ENCODE data around the gene ZNF552. TPM values are rescaled to one million over a fixed set of nuclear protein-coding genes. Genes with fewer than 3 reads are reported as not detected.
"Not testable (repeated sequence)": the region's sequence is repeated elsewhere in the genome, so short reads cannot be mapped to it uniquely, and the experiment has no call there.

Gene ZNF552
- total RNA-seq, 1 experiment from 2014 or later = 3.5 TPM

DNA sequence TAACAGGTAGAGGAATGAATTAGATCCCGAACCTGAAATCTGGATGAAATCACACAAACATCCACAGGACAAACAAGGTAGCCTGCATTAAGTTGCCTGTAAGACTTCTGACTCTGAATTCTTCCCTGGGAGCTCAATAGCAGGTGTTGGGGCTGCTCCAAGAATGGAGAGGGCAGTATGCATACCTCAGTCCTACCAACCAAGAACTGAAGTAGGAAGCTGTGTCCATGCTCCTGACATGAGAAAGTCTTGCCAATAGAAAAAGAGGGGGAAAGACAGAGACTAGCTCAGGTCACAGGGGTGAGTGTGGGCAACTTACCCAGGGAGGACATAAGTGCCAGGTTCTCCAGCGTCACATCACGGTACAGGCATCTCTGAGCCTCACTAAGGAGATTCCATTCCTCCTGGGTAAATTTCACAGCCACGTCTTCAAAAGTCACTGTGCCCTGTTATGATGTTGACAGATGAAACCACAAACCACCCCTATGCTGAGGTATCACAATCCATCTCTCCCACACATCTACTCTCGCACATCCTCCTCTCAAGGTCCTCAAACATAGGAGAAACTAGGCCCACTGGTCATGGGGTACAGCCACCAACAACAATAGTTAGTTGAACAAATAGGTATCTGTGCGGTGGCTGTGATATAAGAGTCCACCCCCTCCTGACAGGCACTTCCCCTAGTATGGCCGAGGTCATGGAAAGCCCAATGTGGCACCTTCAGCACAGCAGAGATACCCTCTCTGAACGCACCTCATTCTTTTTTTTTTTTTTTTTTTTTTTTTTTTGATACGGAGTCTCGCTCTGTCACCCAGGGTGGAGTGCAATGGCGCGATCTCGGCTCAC lies 1.5 kb downstream of the ZNF552 start:
- not testable (repeated sequence) for H3K4me1 ChIP-seq (replicated peaks); H3K9me3 ChIP-seq (replicated peaks); DNase-seq (ENCODE audit: low read depth in 1 of 2, low spot score in 2 of 2); H3K27ac ChIP-seq; H3K27me3 ChIP-seq (replicated peaks); H3K36me3 ChIP-seq; H3K4me3 ChIP-seq

DNA sequence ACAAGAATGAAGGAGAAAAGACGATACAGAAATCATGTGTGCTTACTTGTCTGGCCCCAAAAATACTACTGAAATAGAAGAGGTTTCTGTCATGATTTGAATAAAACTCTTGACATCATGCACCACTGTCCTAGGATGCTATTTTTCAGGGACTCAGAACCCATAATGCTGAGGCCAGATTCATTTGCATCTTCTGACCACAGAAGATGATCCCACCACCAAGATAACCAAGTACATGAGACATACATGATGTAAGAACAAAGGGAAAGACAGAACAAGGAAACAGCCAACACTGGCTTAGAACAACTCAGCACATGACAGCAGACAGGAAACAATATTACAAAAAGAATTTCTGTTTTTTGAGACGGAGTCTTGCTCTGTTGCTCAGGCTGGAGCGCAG lies 2.5 kb downstream of the ZNF552 start:
- peaks cover 11% of the 10 kb centered on the region for H3K36me3 ChIP-seq
- H3K9me3 ChIP-seq (replicated peaks) = no peaks in the 10 kb centered on the region
- no peak overlapping the region for H3K27ac ChIP-seq
- H3K27me3 ChIP-seq (replicated peaks) = no peaks in the 10 kb centered on the region
- no peak for DNase-seq (ENCODE audit: low read depth in 1 of 2, low spot score in 2 of 2)
- H3K4me3 ChIP-seq = no peak overlapping the region
- H3K4me1 ChIP-seq (replicated peaks) = peaks cover 5% of the 10 kb centered on the region

DNA sequence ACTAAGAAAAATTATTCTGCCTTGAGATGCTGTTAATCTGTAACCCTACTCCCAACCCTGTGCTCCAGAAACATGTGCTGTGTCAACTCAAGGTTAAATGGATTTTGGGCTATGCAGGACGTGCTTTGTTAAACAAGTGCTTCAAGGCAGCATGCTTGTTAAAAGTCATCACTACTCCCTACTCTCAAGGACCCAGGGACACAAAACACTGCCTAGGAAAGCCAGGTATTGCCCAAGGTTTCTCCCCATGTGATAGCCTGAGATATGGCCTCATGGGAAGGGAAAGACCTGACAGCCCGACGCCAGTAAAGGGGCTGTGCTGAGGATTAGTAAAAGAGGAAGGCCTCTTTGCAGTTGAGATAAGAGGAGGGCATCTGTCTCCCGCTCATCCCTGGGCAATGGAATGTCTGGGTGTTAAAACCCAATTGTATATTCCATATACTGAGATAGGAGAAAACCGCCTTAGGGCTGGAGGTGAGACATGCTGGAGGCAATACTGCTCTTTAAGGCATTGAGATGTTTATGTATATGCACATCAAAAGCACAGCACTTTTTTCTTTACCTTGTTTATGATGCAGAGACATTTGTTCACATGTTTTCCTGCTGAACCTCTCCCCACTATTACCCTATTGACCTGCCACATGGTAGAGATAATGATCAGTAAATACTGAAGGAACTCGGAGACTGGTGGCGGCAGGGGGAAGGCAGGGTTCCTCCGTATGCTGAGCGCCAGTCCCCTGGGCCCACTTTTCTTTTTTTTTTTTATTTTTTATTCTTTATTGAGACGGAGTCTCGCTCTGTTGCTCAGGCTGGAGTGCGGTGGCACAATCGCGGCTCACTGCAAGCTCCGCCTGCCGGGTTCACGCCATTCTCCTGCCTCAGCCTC lies 4.1 kb downstream of the ZNF552 start:
- peaks cover 13% of the 10 kb centered on the region for H3K36me3 ChIP-seq
- not testable (repeated sequence) for DNase-seq (ENCODE audit: low read depth in 1 of 2, low spot score in 2 of 2); H3K27ac ChIP-seq; H3K9me3 ChIP-seq (replicated peaks); H3K4me3 ChIP-seq; H3K27me3 ChIP-seq (replicated peaks); H3K4me1 ChIP-seq (replicated peaks)

DNA sequence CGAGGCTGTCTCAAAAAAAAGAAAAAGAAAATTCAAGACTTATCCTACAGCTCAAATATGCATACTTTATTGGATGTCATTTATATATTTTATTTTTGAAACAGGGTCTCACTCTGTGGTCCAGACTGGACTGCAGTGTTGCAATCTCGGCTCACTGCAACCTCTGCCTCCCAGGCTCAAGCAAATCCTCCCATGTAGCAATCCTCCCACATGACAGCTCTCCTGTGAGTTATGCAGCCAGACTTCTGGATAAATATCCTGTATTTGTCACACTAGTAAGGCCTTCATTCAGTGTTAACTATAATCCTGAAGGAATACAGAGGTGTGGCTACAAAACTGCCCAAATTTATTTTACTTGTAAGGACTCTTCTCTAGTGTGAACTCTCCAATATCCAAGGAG lies 7.2 kb downstream of the ZNF552 start:
- no peak overlapping the region for H3K27ac ChIP-seq
- no peak for DNase-seq (ENCODE audit: low read depth in 1 of 2, low spot score in 2 of 2)
- H3K9me3 ChIP-seq (replicated peaks) = no peaks in the 10 kb centered on the region
- no peaks in the 10 kb centered on the region for H3K27me3 ChIP-seq (replicated peaks)
- H3K36me3 ChIP-seq = peaks cover 11% of the 10 kb centered on the region
- H3K4me3 ChIP-seq = no peak overlapping the region
- H3K4me1 ChIP-seq (replicated peaks) = peaks cover 8% of the 10 kb centered on the region

DNA sequence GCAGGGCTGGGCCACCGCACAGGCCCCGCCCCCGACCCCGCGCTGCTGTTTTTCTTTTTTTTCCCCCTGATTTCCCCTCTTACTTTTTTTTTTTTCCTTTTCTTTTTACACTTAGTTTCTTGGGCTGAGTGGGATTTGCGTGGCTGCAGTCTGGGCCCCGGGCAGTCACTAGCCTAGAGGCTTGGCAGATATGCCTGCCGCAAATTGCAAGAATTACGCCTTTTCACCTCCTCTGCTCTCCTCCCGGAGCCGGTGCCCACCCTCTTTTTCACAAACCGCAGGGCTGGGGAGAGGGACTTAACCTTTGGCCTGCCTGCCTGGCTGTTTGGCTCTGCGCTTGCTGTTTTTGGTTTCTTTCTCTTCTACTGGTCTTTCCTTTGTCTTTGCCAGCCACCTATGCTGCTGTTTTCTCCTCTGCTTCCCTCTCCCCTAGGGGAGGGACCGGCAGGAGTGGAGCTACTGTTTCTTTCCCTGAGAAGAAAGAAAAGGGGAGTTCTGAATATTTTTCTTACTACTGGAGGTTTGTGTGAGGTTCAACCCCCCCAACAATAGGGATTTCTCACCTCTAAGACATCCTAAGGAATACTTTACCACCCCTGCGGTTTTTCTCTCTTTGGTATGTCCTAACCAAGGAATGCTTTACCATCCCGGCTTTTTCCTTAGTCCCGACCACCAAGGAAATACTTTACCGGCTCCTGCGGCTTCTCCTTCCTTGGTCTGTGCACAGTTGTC lies 11.0 kb downstream of the ZNF552 start:
- Histone ChIP-seq H3K36me3 (peaks cover 21% of the 10 kb centered on the region), H3K27ac (peak overlapping the region; percentile 80), H3K9me3 (replicated peaks) (no peaks in the 10 kb centered on the region), H3K4me3 (peak overlapping the region; percentile 46), H3K27me3 (replicated peaks) (no peaks in the 10 kb centered on the region), H3K4me1 (replicated peaks) (peaks cover 14% of the 10 kb centered on the region)
- DNase-seq (ENCODE audit: low read depth in 1 of 2, low spot score in 2 of 2) = peak; percentile 82 to 93

DNA sequence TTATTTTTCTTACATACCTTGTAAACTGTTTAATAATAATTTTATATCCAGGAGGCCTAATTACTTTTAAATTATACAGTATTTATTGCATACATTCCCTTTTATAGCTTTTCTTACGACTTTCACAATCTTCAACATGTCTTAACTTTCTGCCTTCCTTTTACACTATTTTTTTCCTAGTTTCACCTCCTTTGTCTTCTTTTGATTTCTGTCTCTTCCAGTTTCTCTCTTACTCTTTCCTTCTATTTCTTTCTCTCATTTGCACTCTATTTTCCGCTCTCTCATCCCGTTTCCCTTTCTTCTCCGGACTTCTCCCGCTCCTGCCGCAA lies 11.5 kb downstream of the ZNF552 start:
- Histone ChIP-seq H3K4me1 (replicated peaks) (peaks cover 14% of the 10 kb centered on the region), H3K9me3 (replicated peaks) (no peaks in the 10 kb centered on the region), H3K4me3 (peak overlapping the region; percentile 46), H3K36me3 (peaks cover 18% of the 10 kb centered on the region), H3K27ac (peak overlapping the region; percentile 80), H3K27me3 (replicated peaks) (no peaks in the 10 kb centered on the region)
- DNase-seq (ENCODE audit: low read depth in 1 of 2, low spot score in 2 of 2) = no peak

DNA sequence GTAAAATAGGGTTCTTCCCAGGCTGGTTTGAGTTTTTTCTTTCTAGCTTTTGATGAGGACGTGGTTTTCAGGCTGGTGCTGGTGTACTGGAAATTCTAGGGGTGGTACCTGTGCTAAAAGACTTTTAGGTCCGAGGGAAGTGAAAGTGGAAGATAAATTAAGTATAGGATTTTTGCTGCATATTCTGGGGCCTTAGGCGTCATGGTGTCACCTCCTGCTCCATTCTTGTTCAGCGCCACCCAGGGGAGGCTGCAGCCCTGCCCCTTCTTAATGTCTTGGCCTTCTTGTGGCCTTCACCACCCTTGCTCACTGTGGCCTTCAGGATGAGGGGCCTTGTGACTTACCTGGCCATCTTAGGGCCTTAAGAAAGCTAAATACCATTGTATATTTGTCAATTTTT lies 12.4 kb downstream of the ZNF552 start:
- Histone ChIP-seq H3K4me1 (replicated peaks) (peaks cover 14% of the 10 kb centered on the region), H3K36me3 (peaks cover 16% of the 10 kb centered on the region), H3K27ac (no peak overlapping the region), H3K27me3 (replicated peaks) (no peaks in the 10 kb centered on the region), H3K9me3 (replicated peaks) (no peaks in the 10 kb centered on the region), H3K4me3 (no peak overlapping the region)
- no peak for DNase-seq (ENCODE audit: low read depth in 1 of 2, low spot score in 2 of 2)

DNA sequence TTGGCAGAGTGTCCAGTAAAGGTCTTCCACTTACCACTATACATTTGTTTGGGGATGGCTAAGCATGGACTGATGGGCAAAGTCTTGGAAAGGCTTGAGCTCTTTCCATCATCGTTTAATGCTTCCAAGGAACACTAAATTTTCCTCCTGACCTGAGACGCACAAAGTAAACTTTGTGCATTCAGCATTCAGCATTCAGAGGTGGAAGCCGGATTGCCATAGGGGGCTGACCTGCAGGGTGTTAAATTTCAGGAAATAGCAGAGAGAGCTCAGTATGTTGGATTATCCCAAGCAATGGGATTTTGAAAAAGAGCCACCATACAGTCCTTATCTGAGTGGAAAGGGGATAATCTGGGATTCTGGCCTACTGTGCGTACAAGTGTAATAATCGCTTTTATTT lies 14.0 kb downstream of the ZNF552 start:
- Histone ChIP-seq H3K27me3 (replicated peaks) (no peaks in the 10 kb centered on the region), H3K4me1 (replicated peaks) (peaks cover 14% of the 10 kb centered on the region), H3K9me3 (replicated peaks) (no peaks in the 10 kb centered on the region), H3K27ac (no peak overlapping the region), H3K36me3 (peaks cover 17% of the 10 kb centered on the region), H3K4me3 (no peak overlapping the region)
- no peak for DNase-seq (ENCODE audit: low read depth in 1 of 2, low spot score in 2 of 2)

DNA sequence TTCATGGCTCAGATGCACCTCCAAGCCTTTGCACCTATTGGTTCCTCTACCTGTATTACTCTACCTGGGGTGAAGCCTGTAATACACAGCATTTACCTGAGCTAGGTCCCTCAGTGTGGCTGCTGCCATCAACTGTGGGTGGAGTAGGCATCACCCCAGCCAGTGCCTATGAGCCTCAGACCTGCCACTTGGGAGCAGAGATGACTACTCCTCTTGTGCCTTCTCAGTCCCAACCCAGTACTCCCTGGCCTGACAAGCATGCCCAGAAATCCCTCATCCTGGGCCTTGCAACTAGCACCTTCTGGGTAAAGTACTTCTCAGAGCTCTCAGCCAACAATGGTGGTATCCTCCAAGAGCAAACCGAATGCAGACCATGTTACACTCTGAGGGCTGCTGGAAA lies 18.1 kb downstream of the ZNF552 start:
- H3K36me3 ChIP-seq = peaks cover 33% of the 10 kb centered on the region
- H3K27me3 ChIP-seq (replicated peaks); H3K4me3 ChIP-seq; H3K9me3 ChIP-seq (replicated peaks); H3K27ac ChIP-seq; DNase-seq (ENCODE audit: low read depth in 1 of 2, low spot score in 2 of 2); H3K4me1 ChIP-seq (replicated peaks): not testable (repeated sequence)

DNA sequence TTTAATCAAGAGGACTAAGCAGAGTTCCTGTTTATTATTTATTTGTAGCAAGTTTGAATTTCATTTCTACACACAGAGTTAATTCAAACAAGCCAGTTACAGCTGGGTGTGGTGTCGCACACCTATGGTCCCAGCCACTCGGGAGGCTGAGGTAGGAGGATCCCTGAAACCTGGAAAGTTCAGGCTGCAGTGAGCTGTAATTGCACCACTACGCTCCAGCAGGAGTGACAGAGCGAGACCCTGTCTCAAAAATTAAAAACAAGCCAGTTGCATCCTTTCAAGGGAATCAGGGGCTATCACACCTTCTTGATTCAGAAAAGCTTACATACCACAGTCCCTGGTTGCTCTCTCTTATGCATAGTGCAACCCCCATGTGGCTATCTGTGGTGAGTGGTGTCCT lies 25.4 kb downstream of the ZNF552 start:
- Histone ChIP-seq H3K4me3 (no peak overlapping the region), H3K27ac (no peak overlapping the region), H3K9me3 (replicated peaks) (peaks cover 34% of the 10 kb centered on the region), H3K36me3 (peaks cover 69% of the 10 kb centered on the region), H3K27me3 (replicated peaks) (no peaks in the 10 kb centered on the region), H3K4me1 (replicated peaks) (no peaks in the 10 kb centered on the region)
- DNase-seq (ENCODE audit: low read depth in 1 of 2, low spot score in 2 of 2) = no peak

DNA sequence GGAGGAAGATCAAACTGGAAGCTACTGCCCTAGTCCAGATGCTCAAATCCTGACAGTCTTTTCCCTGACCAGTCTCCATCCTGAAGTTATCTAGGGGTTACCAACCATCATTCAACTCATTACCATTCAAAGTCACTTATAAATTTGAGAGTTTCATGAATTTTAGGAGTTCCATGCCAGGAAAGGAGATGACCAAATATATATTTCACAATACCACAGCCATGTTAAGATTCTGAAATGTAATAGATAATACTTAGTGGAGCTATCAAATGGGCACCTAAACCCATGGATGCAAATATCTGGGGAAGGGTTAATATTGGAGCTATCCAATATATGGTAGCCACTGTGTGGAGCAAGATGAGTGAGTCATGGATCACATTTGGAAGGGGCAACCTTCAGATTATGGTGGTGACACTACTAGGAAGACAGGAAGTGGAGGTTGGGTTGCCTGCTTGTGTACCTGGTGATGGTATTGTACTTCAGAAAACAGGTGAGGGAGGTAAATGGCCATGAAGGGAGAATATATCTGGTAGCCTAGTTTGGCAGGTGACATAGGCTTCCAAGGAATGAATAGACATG lies 26.5 kb downstream of the ZNF552 start:
- no peaks in the 10 kb centered on the region for H3K27me3 ChIP-seq (replicated peaks)
- no peak for DNase-seq (ENCODE audit: low read depth in 1 of 2, low spot score in 2 of 2)
- peaks cover 72% of the 10 kb centered on the region for H3K36me3 ChIP-seq
- no peak overlapping the region for H3K4me3 ChIP-seq
- no peak overlapping the region for H3K27ac ChIP-seq
- peaks cover 36% of the 10 kb centered on the region for H3K9me3 ChIP-seq (replicated peaks)
- no peaks in the 10 kb centered on the region for H3K4me1 ChIP-seq (replicated peaks)

DNA sequence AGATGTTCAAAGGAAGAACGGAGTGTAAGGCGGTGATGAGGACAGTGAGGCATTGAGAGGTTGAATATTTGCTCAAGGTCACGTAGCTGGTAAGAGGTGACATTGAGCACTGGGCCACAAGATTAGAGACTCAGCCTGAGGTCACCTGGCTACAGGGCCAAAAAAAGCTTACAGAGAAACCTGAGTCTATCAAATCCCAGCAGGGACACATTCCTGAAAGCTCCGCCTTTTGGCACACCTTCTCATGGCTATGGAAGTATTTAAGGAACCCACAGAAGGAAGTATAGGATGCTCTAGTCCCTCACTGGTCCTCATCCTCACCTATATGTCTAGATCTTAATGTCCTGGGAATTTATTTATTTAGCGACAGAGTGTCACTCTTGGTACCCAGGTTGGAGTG lies 27.8 kb downstream of the ZNF552 start:
- H3K27ac ChIP-seq = no peak overlapping the region
- DNase-seq (ENCODE audit: low read depth in 1 of 2, low spot score in 2 of 2) = no peak
- H3K27me3 ChIP-seq (replicated peaks) = no peaks in the 10 kb centered on the region
- H3K4me1 ChIP-seq (replicated peaks) = no peaks in the 10 kb centered on the region
- no peak overlapping the region for H3K4me3 ChIP-seq
- peaks cover 74% of the 10 kb centered on the region for H3K36me3 ChIP-seq
- H3K9me3 ChIP-seq (replicated peaks) = peaks cover 37% of the 10 kb centered on the region

DNA sequence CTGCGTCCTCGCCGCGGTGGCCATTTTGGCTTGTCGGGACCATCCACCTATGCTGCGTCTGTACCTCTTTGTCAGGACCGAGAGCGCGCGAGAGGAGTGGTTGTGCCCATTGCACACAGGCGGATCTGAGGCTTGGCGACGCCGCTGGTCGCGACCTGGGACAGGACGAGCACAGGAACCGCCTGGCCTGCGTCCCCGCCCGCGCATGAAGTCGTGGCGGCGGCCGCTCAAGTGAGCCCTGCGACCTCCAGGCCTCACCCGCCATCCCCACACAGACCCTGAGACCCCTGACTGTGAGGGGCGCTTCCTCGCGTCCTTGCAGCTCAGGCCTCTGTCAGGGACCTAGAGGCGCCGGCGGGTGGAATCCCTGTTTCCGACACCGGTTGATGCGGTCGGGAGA lies 28.4 kb downstream of the ZNF552 start:
- Histone ChIP-seq H3K4me1 (replicated peaks) (no peaks in the 10 kb centered on the region), H3K36me3 (peaks cover 75% of the 10 kb centered on the region), H3K27ac (no peak overlapping the region), H3K4me3 (no peak overlapping the region), H3K27me3 (replicated peaks) (no peaks in the 10 kb centered on the region), H3K9me3 (replicated peaks) (peaks cover 41% of the 10 kb centered on the region)
- DNase-seq (ENCODE audit: low read depth in 1 of 2, low spot score in 2 of 2) = no peak

All from SJSA1 (cell line).